GM19455 (cell line): ENCODE data around the gene CYP26B1.
"Not testable (repeated sequence)": the region's sequence is repeated elsewhere in the genome, so short reads cannot be mapped to it uniquely, and the experiment has no call there.

ENCODE experiments used
- ATAC-seq: cut with Tn5 transposase; IDR thresholded peaks from one replicate; pipeline ENCODE4 v1.9.1; 2021; ENCODE audit not compliant: unreplicated experiment

Gene CYP26B1

DNA sequence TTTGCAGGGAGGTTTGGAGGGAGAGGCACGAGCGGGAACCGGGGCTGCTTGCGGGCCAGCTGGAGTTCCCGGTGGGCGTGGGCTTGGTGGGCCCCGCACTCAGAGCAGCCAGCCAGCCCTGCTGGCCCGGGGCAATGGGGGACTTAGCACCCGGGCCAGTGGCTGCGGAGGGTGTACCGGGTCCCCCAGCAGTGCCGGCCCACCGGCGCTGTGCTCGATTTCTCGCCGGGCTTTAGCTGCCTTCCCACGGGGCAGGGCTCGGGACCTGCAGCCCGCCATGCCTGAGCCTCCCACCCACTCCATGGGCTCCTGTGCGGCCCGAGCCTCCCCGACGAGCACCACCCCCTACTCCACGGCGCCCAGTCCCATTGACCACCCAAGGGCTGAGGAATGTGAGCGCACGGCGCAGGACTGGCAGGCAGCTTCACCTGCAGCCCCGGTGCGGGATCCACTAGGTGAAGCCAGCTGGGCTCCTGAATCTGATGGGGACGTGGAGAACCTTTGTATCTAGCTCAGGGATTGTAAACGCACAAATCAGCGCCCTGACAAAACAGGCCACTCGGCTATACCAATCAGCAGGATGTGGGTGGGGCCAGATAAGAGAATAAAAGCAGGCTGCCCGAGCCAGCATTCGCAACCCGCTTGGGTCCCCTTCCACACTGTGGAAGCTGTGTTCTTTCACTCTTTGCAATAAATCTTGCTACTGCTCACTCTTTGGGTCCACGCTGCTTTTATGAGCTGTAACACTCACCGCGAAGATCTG lies 60.6 kb downstream of the CYP26B1 start:
- not testable (repeated sequence) for ATAC-seq

DNA sequence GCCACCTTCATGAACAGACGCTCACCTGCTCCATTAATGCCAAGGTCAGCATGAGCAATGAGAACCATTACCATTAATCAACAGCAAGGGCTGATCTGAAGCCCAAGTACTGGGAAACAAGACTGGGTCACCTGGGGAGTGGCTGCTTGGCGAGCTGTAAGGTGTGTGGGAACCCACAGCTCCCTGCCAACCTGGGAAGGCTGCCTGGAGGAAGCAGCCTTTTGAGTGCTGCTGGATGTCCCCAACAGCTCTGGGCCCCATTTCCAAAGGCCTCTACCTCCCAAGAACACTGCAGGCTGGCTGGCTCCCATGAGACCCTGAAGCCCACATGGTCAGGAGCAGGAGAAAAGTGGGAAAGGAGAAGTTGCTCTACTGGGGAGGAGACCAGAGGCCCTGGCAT lies 62.1 kb downstream of the CYP26B1 start:
- ATAC-seq: no peak

DNA sequence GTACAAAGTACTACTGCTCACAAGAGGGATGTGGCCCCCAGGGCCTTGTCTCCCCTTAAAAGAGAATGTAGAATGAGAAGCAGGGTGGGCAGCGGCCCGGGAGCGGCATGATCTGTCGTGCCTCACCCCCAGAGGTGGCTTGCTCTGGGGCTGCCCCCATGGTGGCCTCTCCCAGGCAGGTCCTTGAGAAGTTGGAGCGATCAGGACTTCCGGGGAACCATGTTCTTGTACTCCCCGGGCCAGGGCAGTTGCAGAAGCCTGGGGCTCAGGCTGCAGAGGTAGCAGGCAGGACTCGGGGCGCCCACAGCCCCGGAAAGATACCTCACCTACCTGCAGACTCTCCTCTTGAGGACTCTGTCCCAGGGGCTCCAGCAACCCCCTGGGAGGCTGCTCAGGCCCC lies 62.6 kb downstream of the CYP26B1 start:
- no peak for ATAC-seq

- no peak for ATAC-seq
These were observed 63.1 kb downstream of the CYP26B1 start for GRCh38 chr2:72084584-72084976.

- no peak for ATAC-seq
These were observed 63.7 kb downstream of the CYP26B1 start for GRCh38 chr2:72083751-72084583.

GRCh38 chr2:72082887-72083286 lies 64.8 kb downstream of the CYP26B1 start:
- ATAC-seq: no peak

DNA sequence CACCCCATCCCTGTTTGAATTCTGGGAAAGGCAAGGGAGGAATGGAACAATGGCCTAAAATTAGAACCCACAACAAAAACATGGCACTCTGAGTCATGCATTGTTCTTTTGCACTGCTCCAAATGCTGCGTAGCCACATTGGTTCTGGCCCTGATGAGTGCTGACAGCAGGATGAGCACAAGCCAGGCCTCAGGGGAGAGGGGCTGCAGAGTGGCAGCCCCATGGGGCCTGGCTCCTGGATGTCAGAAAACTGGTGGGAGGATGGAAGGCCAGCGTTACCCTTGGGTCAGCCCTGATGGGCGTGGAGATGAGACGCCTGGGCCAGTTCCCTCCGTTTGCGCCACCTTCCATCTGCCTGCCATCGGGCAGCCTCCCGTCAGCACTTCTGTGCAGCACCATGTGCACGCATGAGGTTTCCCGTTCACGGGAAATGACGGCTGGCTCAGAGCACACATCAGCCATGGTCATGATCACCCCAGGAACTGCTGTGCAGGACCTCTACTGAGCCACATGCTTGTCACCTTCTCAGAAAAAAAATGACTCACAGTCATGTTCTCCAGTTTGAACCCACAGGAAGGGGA lies 65.6 kb downstream of the CYP26B1 start:
- no peak for ATAC-seq

- no peak for ATAC-seq
These were observed 66.2 kb downstream of the CYP26B1 start for GRCh38 chr2:72081451-72081850.

DNA sequence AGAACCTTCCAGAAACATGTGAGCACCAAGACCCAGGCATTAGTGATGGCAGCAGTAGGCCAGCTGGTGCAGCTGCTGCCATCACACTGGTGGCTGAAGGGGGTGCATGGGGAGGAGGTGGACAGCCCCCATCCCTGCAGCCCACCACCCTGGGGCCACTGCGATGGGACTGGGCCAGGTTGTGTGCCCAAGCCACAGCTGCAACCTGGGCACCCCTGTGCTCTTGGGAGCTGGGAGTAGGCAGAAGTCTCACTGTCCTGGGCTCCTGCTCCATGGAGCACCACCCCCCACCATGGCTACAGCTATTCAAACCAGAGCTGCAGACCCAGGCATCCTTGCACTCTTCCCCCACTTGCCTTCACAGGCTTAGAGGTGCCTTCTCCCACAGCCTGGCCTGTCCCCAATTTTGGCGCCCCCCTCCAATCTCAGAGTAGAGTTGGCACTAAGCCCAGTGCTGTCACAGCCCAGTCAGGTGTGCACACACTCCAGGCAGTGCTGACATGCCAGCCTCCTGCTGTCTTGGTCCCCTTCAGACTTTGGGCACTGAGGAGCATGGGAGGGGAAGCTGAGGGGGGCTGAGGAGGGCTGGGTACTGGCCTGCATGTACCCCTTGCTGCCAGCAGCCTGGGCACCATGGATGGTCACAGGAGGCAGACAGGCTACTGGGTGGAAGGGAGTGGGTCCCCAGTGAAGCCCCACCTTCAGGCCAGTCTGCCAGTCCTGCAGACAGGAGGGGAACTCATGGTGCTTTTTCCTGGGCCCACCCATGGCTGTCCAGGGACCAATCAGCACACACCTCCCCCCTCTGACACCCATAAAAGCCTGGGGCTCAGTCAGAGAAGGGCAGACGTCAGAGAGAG lies 67.1 kb downstream of the CYP26B1 start:
- no peak for ATAC-seq
